ENCODE measurements around the gene AMH. TPM values are rescaled to one million over a fixed set of nuclear protein-coding genes. Genes with fewer than 3 reads are reported as not detected.

AMH gene
- total RNA-seq, 1 donor from 2014 or later, result 0.86 TPM

- DNase-seq (ENCODE audit: low read depth, low spot score), result no peak
These were observed 13.6 kb upstream of the AMH start for GRCh38 chr19:2235381-2236063.

GRCh38 chr19:2236064-2236313, 13.1 kb upstream of the AMH start:
- no peak for DNase-seq (ENCODE audit: low read depth, low spot score)

- peak; percentile 88 for DNase-seq (ENCODE audit: low read depth, low spot score)
These were observed 12.6 kb upstream of the AMH start, which contains the start of the genes PLEKHJ1 and SF3A2 for GRCh38 chr19:2236314-2237050. Gene PLEKHJ1, minus strand, starts transcription at chr19:2236329. Its CDS starts 81 bp downstream, at chr19:2236248. Gene SF3A2, plus strand, starts transcription at chr19:2236824. Its CDS starts 6,595 bp downstream, at chr19:2243419.

GRCh38 chr19:2237051-2237868, 11.9 kb upstream of the AMH start:
- DNase-seq (ENCODE audit: low read depth, low spot score), result no peak

- no peak for DNase-seq (ENCODE audit: low read depth, low spot score)
These were observed 11.3 kb upstream of the AMH start for GRCh38 chr19:2237869-2238153.

GRCh38 chr19:2239173-2239572, 9.9 kb upstream of the AMH start:
- no peak for DNase-seq (ENCODE audit: low read depth, low spot score)

GRCh38 chr19:2239771-2240770, 9.1 kb upstream of the AMH start:
- peak; percentile 84 for DNase-seq (ENCODE audit: low read depth, low spot score)

GRCh38 chr19:2240881-2241760, 8.0 kb upstream of the AMH start:
- DNase-seq (ENCODE audit: low read depth, low spot score), result no peak

GRCh38 chr19:2242092-2242537, 7.0 kb upstream of the AMH start:
- DNase-seq (ENCODE audit: low read depth, low spot score), result no peak

GRCh38 chr19:2242816-2243215, 6.3 kb upstream of the AMH start:
- DNase-seq (ENCODE audit: low read depth, low spot score), result no peak

- DNase-seq (ENCODE audit: low read depth, low spot score), result no peak
These were observed 5.6 kb upstream of the AMH start for GRCh38 chr19:2243274-2244124.

GRCh38 chr19:2244125-2244411, 5.1 kb upstream of the AMH start:
- no peak for DNase-seq (ENCODE audit: low read depth, low spot score)

- DNase-seq (ENCODE audit: low read depth, low spot score), result no peak
These were observed 4.6 kb upstream of the AMH start for GRCh38 chr19:2244486-2244885.

GRCh38 chr19:2245273-2245672, 3.9 kb upstream of the AMH start:
- DNase-seq (ENCODE audit: low read depth, low spot score), result no peak

GRCh38 chr19:2246014-2246620, 3.0 kb upstream of the AMH start:
- no peak for DNase-seq (ENCODE audit: low read depth, low spot score)

GRCh38 chr19:2246801-2247361, 2.2 kb upstream of the AMH start:
- no peak for DNase-seq (ENCODE audit: low read depth, low spot score)

GRCh38 chr19:2247433-2248101, 1.6 kb upstream of the AMH start:
- DNase-seq (ENCODE audit: low read depth, low spot score), result no peak

Measured in pulmonary artery endothelial cell (primary cell).